ENCODE measurements around the gene GCN1.

Gene GCN1

DNA sequence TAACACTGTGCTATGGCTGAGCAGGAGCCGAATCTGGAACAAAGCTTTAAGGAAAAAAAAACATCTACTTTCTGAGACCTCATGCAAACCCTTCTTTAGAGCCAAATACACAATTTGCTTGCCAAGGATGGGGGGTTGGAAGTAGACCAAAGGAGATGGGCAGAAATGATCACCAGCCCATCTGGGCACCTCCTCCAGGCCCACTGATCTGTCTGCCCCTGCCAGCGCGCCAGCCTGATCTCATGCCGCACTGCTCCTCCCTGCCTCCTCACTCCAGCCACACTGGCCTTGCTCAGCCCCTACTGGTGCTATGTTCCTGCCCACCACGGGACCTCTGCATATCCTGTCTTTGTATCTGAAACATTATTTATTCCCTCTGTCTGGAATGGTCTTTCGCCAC is 53.2 kb downstream of the GCN1 start:
- no peak for DNase-seq

- no peak for DNase-seq
These were observed 53.9 kb downstream of the GCN1 start for GRCh38 chr12:120140603-120141002.

DNA sequence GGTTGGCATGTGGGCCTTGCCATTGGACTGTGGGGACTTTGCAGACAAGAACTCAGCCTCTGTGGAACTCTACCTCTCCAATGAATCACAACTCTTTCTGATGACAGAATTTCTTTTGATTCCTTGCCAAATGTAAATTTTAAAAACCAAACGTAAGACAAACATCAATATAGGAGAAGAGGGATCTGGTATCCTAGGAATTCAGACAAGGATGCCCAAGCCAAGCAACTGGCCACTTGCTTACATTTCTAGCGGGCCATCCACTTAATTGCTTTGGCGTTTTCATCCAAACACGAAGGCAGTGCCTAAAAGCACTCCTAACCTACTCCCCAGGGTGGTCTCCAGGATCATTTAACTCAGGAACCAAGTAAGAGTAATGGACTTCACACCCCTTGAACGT is 54.6 kb downstream of the GCN1 start:
- no peak for DNase-seq

DNA sequence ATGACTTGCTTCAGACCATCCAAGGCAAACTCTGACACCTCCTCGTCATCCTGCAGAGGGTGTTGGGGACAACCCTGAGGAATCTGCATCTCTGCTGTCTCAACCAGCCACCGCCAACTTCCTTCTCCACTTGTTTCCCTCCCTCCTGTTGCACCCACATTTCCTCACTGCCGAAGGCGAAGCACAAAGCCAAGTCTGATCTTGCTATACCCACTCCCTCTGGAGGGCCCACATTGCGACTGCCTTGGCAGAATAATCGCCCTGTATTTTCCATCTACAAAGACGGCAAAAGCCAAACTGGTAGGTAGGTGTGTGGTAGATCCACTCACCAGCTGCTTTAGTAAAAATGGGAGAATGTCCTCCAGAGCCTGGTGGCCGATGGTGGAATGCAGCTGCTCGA is 56.1 kb downstream of the GCN1 start:
- no peak for DNase-seq

- DNase-seq, result no peak
These were observed 56.7 kb downstream of the GCN1 start for GRCh38 chr12:120137833-120138232.

DNA sequence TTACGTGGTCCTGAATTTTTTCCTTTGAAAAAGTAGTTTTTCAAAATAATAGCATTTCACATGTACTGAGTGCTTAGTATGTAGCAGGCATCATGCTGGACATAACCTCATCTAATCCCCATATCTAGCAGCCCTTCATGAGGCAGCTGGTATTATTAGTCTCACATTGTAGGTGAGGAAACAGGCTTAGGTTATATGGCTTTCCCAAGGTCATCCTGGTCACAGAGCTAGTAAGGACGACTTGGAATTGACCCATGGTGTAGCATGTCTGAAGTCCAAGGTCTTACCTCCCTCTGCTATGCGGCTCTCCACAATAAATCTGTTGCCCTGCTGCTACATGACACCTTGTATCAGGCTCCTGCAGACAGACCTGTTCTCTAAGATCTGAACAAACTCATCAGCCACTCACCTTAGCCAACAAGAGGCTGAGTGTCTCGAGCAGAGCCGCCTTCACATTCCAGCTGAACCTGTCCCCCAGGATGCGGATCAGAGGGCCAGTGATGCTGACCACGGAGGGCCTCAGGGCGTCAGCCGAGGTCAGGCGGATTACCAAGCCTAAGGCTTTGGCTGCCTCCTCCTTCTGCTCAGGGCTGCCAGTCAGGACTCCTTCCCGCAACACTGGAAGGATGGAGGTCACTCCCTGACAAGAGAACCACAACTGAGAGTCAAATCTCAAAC is 58.3 kb downstream of the GCN1 start:
- DNase-seq, result no peak

GRCh38 chr12:120134307-120134980 is 60.1 kb downstream of the GCN1 start:
- DNase-seq, result no peak

DNA sequence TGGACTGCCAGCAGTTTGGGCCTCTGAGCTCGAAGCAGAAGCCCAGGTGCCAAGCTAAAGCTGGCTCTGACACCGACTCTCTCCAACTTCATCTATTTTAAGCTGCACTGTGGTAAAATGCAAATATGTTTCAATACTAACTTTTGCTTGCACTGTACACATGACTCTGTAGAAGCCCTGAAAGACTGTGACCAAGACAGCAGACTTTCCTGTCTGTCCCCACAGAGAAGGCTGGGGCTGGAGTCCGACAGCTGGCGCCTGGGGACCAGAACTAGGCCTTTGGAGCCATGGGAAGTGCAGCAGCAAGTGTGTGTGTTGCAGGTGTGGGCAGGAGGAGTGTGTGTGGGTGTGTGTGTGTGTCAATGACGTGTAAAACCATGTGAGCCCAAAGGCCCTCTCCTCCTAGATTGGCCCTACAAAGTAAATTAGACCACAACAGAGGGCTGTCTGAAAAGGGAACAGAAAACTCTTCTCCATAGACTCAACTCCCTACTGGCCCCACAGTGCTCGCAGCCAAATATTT is 61.6 kb downstream of the GCN1 start:
- DNase-seq, result no peak

GRCh38 chr12:120132054-120132836 is 62.3 kb downstream of the GCN1 start:
- DNase-seq, result no peak

DNA sequence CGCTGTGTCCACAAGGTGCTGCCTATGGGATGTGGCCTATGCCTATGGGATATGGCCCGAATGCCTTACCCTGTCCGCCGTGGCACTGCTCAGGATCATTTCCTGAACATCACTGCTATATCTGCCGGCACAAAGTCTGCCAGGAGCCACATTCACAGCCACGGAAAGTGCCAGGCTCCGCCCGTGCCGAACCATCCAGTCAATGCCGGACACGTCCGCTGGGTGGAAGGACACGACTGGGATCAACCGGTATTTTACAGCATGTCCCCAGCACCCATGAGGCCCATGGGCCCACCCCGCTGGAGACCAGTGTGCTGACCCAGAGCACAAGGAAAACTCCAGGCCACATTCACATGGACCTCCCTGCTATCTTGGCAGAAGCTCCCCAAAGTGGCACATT is 63.4 kb downstream of the GCN1 start:
- DNase-seq, result no peak

GRCh38 chr12:120130011-120130410 is 64.5 kb downstream of the GCN1 start:
- no peak for DNase-seq

DNA sequence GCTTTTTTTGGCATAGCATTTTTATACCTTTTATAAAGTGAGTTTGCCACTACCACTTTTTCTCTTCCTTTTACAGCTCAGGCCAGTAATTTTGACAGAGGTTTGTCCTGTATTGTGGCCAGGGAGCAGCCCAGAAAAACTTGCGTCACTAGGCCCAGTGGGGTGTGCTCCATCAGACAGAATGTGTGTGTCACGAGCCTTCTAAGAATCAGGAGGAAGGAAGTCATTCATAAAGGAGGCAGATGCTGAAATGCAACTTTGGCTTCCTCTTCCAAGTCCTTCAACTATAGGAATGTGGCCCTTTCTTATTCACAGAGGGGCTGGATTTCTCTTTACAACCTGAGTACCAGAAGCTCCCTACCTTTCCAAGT is 67.9 kb downstream of the GCN1 start:
- no peak for DNase-seq

DNA sequence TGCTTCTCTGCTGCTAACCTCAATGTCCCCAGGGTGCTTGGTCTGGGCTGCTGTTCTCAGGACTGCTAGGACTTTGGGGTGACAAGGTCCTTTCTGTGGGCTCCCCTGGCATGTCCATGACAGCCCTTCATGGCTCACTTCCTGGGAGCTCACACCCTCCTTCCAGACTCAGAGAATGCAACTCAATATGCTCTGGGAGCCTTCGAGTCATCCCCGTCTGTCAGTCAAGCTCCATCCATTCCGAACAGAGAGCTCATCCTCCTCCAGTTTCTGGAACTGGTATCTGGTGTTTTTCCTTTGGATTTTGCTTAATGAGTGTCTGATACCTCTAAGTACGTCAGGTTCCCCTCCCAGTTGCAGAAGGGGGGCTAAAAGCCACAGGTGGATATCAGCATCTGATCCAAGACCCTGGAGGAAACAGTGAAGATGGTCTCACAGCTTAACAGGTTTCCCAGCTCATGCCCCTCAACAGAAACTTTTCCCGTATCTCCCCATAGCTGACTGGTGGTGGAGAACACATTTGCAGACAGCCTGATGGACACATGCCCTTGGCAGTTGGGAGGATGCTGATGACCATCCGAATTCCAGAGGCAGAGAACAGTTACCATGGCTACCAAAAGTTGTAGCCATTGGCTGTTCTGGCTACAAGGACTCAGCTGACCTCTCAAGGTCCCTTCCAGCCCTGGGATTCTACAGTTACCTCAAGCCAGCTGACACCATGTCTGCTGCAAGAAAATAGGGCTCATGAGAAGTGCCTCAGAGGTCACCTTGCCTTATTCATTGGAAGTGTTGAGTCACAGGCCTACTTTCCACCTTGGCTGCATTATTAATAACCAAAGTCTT is 68.5 kb downstream of the GCN1 start:
- DNase-seq, result no peak

- DNase-seq, result no peak
These were observed 69.5 kb downstream of the GCN1 start for GRCh38 chr12:120125029-120125428.

DNA sequence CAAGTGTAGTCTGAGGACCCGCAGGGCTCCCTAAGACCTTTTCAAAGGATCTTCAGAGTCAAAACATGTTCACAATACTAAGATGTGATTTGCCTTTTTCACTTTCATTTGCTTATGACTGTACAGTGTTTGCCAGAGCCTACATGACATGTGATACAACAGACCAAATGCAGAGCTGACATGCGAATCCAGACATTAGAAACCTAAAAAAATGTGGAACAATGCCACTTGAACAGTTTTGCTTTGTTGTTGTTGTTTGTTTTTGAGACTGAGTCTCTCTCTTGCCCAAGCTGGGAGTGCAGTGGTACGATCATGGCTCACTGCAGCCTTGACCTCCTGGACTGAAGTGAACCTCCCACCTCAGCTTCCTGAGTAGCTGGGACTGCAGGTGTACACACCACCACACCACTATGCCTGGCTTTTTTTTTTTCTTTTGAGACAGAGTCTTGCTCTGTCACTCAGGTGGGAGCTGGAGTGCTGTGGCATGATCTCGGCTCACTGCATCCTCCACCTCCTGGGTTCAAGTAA is 72.7 kb downstream of the GCN1 start:
- no peak for DNase-seq

- DNase-seq, result no peak
These were observed 73.2 kb downstream of the GCN1 start for GRCh38 chr12:120121343-120121742.

- no peak for DNase-seq
These were observed 75.1 kb downstream of the GCN1 start for GRCh38 chr12:120119271-120119973.

DNA sequence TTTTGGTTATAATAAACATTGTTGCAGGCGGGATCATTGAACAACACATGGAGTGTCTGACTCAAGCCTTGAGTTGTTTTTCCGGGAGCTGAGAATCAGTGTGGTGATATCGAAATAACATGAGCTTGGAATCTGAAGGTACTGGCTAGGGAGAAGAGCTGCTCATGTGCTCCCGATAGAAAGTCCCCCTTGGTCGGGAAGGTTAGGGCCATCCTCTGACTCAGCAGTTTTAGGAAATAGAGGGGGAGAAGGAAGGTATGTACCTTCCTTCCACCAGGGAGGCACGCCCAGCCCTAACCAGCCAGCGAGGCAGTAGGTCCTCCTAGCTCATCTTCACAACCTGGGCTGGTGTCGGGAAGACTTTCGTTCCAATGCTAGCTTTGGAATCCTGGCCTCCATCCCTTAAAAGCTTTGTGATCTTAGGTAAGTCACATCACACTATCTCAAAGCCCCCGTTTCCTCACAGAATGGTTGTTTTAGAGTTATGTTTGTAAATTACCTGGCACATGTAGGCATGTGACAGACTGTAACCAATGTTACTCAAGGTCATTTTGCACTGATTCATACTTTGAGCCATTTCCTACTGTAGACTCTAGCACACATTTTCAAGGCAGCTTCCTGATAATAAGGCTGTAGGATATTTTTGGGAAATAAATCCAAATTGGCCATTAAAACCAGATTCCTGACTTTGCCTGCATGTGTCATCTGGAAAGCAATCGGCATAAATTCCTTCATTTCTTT is 76.0 kb downstream of the GCN1 start:
- no peak for DNase-seq

GRCh38 chr12:120117961-120118320 is 76.6 kb downstream of the GCN1 start:
- DNase-seq, result no peak

DNA sequence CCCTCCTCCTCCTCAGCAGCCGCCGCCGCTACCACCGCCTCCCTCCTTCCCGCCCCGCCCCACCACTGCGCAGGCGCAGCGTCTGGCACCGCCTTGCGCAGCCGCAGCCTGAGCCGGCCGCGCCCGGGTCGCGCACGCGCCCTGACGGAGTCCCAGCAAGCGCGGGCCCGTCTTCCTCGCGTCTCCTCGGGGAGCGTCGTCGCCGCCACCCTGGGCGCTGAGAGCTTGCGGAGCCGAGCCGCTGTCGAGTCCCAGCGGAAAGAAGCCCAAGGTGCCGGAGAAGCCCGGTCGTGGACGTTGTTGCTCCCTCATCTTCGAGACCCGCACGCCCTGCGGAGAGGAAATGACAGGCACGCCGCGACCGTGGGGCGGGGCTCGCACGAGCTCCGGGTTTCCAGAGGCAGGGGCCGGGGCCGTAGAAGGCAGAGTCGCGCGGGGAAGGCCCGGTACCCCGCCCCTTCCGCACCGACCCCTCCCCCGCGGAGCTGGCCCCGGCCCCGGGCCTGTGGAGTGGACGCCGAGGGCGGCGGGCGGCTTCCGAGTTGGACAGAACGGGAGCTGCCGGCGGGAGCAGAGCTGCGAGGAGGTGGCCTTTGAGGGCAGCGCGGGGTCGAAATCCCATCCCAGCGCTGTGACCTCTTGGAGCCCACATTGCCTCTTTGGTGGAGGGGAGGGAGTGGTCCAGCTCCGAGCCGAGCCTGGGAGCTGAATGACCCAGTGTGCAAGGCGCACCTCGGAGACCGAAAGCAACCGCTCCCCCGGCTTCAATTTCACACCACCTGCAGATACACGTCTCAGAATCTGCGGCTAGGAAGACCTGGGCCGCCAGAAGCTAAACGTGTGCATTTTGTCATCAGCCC is 77.5 kb downstream of the GCN1 start:
- DNase-seq, result peak; percentile 97
